DMS79 treated with DMSO at 0.1 percent for 48 hours (cell line): ENCODE results near the gene ISL1.

Experiments used
- DNase-seq: peaks from one replicate; lab custom pipeline; 2025; lab: John Stamatoyannopoulos, UW

Gene ISL1

DNA sequence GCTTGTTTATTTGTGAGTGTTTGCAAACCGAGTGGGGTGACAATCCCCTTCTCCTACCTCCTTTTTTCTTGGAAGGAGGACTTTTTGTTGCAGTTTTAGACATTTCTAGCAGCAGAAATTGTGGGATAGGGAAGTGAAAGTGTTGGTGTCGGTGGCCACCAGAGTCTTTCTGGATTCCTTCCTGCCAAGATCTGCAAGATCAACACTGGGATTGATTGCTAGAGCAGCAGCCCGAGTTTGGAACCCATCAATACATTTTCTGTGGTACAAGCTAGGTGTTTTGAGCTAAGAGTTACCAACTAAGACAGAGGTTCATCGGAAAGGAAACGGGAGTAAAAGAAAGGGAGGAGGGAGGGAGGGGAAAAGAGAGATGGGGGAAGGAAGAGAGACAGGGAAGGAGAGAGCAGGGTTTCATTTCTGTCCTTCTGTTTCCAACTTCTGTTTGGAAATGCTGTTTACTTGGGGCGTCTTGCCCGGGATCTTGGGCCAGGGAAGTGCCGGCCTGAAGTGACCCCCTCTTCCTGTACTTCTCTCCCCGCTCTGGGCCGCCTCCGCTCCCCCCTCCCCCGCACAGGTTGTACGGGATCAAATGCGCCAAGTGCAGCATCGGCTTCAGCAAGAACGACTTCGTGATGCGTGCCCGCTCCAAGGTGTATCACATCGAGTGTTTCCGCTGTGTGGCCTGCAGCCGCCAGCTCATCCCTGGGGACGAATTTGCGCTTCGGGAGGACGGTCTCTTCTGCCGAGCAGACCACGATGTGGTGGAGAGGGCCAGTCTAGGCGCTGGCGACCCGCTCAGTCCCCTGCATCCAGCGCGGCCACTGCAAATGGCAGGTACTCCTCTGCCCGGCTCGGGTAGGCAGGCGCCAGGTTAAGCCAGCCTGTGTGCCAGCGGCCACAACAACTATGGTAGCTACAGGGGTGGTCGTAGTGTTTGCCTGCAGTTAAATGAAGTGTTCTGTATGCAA lies 4.0 kb downstream of the ISL1 start:
- DNase-seq, result peak; percentile 39

DNA sequence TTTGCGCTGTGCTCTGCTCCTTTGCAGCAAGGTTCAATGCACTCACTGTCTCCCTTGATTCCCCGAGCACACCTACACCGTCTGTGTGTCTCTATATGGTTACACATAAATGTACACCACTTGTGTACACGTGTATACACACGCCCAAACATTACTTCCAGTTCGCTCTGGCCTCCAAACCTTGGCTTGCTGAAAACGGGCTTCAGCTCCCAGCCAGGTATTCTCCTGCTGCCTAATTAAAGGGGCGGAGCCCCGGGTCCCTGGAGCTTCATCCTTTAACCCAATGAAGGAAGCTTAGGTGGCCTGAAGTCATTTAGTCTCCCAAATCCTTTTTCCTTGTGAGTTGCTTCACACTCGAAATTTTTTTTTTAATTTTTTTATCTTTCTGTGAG lies 4.6 kb downstream of the ISL1 start:
- DNase-seq, result peak; percentile 71

DNA sequence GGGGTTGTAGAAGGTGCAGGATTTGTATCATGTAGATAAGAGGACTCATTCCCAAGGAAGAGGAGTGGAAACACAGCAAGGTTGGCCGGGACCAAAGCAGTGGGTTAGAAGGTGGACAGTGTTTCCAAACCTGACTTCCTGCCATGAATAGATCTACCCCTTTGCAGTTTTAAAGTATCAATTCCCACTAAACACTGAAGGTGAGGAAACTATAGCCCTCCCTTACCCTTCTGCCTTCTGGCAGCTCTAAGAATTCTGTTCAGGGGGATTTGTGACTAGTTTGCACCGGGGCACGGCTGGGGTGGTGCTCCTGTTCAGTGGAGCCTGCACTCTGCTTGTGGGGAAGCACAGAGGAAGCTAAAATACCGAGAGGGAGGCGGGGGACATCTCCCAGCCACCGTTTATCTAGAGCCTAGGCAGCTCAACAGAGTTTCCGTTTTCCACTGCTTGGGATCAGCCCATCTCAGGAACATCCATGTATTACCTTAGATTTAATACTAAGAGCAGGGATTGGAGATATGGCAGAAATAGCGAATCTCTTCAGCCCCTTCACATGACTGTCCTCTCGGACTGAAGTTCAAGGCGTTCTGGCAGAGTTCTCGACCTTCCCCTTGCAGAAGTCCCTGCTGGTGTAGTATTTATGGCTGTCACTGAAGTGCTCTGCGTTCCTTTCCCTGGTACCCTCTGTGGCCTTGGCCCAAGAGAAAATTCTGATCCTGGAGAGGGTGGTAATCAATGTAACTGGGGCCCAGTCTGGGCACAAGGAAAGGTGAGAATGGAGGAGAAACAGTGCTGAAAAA lies 5.4 kb downstream of the ISL1 start:
- DNase-seq, result peak; percentile 41

DNA sequence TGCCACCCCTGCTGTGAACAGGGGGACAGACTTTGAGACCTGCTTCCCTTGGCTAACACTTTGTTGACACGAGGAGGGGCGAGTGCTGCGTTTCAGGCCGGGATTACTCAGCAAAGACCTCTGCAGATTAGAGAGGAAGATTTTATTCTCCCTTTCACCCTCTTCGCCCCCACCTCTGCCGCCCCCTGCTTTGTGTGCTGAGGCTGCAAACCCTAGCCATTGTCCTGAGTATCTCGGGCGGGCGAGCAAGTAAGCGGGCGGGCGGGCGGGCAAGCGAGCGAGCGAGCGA lies 6.0 kb downstream of the ISL1 start:
- no peak for DNase-seq

DNA sequence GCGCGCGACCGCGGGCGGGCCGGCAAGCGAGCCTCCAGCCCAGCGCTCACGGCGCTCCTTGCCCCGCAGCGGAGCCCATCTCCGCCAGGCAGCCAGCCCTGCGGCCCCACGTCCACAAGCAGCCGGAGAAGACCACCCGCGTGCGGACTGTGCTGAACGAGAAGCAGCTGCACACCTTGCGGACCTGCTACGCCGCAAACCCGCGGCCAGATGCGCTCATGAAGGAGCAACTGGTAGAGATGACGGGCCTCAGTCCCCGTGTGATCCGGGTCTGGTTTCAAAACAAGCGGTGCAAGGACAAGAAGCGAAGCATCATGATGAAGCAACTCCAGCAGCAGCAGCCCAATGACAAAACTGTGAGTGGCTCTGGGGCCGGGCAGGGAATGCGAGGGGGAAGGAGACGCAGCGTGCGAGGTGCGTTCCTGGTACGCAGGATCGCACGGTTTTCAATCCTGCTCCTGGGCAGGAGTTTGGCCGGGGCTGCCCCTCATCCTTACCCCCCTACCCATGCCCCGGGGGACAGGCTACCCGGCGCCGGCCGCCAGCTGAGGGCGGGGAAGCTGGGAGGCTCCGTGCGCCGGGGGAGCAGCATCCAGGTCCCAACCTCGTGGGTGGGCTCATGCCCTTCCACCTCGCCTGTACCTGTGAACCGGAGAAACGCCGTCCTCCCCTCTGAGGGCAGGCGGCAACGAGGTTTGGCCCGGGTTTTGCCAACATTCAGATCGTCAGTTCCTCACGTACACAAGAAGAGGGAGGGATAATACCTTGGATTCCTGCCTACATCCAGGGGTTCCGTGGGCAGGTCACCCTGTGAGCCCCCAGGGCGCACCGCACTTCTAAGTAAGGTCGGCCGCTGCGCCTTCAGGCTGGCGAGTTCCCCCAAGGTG lies 6.6 kb downstream of the ISL1 start:
- DNase-seq, result peak; percentile 15

DNA sequence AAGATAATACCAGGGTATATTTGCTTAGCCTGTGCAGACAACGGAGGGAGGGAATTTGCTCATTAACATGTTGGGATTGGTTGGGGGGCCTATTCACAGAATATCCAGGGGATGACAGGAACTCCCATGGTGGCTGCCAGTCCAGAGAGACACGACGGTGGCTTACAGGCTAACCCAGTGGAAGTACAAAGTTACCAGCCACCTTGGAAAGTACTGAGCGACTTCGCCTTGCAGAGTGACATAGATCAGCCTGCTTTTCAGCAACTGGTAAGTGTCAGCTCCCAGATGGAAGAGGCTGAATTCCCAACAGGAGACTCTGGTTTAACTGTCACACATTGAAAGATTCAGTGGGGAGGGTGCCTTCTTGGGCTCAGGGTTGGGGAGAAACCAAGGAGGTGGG lies 7.9 kb downstream of the ISL1 start:
- peak; percentile 60 for DNase-seq

DNA sequence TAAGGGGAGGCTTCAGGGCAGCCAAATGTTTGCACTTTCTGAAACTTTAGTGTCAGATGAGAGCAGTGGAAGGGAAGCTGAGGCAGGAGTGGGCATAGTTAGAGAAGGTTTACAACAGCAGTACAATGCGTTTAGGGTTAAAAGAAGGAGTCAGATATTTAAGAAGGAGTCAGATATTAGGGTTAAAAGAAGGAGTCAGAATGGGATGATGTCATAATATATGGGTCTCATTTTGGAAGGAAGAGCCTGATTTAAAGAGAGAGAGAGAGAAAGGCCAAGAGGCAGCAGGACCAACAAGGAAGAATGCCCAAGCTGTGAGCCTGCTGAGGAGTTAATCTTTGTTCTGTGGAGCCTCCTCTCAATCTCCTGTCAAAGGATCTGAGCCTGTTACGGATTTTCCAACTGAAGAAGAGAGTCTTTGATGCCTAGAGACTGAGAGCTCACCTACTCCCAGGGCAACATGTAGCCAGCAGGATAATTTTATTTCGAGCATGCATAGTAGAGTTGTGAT lies 9.5 kb downstream of the ISL1 start:
- DNase-seq, result peak; percentile 45

DNA sequence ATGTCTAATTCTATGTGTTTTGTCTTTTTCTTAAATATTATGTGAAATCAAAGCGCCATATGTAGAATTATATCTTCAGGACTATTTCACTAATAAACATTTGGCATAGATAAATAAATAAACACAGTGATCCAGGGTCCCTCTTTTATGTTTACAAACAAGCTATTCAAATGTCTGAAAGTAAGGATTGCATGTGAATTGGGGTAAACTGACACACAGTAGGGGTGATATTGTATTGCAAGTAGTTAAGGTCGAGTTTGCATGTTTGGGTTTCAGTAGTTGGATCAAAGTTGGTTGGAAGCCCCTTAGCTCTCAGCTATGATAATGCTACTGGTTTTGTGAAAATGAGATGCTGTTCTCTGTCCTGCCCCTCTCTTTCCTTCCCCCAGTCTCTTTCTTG lies 11.4 kb downstream of the ISL1 start:
- DNase-seq, result no peak

DNA sequence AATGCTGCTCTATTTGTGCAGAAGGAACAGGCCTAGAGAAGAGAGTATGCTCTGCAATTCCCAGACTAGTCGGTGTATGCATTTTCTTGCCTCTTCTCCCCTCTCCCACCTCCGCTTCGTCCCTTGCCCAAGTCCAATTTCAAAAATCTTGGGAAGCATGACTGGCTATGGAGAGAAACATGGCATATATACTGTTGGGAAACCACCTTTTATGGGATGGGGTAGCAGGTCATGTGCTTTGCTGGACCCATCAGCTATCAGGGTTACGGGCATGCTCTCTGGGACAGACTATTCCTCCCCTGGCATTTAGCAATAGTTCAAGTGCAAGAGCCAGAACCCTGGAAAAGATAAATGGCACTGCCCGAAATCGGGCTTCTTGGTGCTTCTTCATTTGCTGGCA lies 12.0 kb downstream of the ISL1 start:
- DNase-seq, result no peak

DNA sequence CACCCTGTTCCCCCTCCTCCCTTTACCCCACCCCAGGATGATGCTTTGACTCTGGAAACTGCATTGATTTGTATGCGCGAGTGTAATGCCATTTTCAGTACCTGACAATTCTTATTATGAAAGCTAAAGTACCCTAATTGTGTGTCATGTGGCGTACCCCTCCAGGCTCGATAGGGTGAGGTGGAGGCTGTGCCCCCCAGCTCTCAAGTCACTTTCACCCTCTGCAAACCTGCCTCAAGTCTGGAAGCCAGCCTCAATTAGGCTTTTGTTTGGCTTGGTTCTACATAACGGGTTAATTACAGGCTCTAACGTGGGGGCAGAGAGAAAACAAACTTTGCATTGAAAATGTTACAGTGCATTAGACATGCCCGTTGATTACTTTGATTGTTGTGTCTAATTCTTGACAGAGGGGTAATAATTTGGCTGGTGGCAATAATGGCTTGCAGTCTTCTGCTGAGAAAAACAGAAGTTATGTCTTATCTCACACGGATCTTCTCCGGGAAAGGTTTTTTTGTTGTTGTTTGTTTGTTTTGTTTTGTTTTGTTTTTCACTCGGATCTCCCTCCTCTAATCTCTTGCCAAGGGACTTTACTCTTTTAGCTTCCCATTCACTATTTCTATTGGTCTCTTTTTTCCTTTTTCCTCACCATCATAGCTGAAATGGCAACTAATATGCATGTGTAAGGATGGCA lies 12.6 kb downstream of the ISL1 start:
- DNase-seq, result peak; percentile 23

DNA sequence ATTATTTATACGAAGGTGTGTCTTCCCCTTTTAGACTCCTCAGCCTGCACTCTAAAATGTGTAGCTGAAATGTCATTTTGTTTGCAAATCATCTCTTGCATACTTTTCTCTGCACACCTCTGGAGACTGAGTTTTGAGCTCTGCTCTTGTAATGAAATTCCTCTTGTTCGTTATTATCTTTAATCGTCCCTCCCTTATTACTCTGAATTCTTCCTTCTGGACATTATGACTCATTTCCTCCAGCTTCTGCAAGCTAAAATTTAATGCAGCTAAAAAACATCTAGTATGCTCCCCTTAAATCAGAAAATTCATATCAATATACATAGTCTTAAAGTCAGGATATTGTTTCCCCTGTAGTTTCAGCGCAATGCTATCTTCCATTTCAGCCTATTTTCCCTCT lies 13.5 kb downstream of the ISL1 start:
- DNase-seq, result no peak

DNA sequence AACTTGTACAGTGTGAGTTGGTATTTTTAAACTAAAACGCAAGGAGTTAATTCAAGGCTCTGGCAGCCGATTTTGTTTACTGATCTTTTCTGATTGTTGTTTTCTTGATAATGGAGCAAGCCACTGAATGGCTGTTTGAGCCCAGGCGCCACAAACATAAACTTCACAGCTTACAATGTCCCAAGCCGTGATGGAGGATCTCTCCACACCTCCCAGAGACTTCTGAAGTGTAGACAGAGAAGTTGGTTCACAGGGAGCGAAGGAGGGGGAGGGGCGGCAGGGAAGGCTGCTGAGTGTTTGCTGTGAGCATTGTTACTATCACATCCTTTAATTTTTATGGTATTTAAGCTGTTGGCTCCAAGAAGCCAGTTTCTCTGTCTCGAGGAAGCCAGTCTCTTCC lies 14.7 kb downstream of the ISL1 start:
- no peak for DNase-seq

DNA sequence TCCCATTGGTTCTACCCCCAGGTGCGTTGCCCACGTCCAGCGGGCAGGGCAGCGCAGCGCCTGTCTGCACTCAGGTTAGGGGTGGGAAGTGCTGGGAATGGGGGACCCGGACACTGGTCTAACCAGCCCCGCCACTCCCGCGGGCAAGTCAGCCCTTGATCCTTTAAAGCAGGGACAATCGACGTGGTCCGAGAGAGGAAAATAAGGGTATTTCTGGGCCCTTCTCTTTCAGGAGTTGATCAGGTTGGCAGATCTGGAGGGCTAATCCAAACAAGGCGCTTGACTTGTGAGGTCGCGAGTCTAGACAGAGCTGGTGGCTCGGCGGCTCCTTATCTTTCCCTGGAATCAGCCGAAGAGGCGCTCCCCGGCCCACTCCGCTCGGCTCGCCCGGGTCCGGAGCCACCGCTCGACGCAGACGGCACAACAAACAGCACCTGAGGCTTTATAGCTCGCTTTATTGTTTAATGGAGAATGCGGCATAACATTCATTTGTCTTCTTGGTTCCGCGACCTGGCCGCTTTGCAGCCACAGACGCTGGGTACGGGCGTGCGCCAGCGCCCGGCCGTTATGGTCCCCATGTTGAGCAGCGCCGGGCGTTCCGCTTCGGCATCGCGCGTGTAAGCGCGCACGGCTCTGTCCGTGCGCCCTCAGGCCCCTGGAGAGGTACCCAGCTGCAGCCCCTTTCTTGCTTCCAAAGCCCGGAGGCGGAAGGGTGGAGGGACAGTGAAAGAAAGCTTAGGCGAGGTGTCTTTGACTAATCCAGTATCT lies 15.8 kb downstream of the ISL1 start:
- no peak for DNase-seq

DNA sequence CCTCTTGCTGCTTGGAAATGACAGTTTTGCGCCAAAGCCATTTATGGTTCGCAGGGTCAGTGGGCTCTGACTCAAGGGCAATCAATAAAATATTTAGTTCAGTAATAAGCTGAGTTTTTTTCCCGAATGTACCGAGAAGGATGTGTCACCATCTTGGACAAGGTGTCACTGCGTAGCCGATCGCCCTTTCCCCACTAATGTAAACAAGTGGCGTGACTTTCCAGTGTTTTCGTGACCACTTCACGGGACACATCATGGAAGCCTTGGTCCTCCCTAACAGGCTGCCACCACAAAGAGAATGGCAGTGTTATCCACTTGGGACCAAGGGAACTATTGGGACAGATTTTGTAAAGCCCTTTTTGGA lies 16.4 kb downstream of the ISL1 start:
- no peak for DNase-seq

DNA sequence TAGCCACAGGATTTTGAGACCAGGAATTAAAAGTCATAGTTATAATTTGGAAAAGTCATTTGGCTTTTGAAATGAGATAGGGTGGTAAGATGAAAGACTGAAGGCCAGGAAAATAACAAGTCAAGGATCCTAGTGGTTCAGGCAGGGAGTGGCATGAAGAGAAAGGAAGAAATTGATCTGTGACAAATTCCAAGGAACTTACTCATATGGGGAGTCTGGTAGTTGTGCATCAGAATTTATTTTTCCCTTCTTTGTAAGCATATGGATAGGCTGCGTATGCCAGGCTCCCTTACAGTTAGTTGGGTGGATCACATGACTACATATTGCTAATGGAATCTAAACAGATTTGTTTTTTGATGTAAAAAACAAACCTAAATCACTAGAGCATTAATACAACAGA lies 21.0 kb downstream of the ISL1 start:
- DNase-seq, result no peak

DNA sequence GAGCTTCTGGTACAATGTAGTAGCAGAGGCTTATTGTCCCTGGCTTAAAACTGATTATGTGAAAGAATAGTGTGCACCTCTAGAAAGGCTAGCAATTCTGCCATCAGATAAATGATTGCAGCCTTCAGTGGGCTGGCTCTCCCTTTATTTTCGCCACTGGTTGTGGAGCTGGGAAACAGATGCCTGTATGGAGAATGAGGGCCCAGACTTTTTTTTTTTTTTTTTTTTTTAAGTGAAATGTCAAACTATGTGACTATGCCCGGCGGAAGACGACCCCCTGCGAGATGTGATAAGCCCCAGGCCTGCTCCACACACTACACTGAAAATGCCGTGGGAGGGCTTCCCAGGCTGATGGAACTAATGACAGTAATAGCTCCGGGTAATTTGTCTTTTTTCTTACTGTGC lies 28.7 kb downstream of the ISL1 start:
- no peak for DNase-seq

DNA sequence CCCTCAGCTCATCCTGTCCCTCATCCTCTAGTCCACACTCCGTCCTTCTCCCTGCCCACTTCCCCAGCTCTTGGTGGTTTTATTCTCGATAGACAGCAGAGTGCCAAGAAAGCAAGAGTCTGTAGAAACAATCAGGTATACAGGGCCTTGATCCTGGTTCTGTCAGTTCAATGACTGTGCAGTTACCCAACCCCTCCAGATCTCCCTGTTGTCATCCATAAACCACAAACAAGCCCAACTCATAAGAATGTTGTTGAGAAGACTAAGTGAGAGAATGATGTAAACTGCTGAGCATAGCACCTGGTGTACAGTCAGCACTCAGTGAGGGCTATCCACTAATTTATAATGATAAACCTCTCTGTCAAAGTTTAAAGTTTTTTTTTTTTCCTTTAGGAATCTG lies 31.3 kb downstream of the ISL1 start:
- DNase-seq, result no peak

DNA sequence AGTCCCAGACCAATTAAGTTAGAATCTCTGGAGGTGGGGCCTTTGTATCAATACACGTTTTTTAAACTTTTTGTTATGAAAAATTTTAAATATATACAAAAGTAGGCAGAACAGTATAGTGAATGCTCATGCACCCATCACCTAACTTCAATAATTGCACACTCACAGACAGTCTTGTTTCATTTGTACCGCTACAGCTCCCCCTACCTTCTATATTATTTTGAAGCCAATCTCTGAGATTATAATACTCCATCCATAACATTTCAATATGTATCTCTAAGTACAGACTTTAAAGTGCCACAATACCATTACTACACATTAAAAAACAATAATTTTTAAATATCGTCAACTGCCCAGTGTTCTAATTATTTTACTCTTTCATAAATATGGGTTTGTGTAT lies 32.9 kb downstream of the ISL1 start:
- DNase-seq, result no peak

DNA sequence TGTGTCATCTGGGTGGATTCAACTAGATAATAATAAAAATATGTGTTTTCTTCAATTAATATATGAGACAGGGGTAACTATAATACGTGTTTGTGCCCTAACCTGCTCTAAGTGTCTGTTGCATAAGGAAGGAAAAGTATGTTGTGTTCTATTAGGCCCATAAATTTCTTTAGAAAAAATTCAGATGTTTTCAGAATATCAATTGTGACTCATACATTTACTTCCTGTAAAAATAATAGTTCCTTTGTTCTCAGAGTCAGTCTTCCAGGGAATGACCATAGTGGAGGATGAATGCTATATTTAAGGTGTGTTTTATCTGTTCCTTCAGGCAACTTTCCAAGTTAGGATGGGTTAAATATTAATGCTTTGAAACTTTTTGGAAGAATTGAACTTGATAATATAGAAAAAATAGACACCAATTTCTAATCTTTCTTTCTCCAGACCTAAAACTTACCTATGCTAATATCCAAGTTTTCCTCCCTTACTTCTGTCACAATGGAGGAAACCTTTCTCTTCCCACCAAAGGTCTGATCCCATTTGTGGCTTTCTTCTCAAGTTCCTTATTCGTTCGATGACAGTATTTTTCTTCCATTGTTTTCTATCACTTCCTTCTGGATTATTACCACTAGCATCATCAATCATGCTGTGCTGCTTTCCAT lies 49.9 kb downstream of the ISL1 start:
- DNase-seq, result no peak

DNA sequence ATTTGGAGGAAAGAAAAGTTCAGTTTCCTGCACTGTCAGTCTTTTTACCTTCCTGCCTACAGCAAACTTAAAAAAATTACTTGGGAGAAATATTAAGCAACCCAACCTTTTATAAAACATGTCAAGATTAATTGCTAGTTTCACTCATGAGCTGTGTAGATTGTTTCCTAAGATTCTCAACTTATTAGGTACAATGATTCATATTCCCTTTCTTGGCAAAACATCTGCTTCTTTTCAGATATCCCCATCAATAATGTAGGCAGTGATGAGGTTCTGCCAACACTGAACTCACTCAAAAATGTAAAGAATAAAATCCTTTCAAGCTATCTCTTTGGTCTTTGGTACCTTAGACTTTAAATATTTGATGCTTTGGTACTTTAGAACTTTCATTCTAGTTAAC lies 56.0 kb downstream of the ISL1 start:
- no peak for DNase-seq
